ENCODE data around the gene EN2. TPM values are rescaled to one million over a fixed set of nuclear protein-coding genes. Genes with fewer than 3 reads are reported as not detected.

The EN2 gene
- total RNA-seq, 2 experiments from 2014 or later = not detected

- ATAC-seq (ENCODE audit: poor library complexity) (no peak), DNase-seq (no peak)
- Histone ChIP-seq H3K9me3 (ENCODE audit: control insufficient read depth in 1 of 2, insufficient read depth in 1 of 2, low read length in 2 of 2) (peaks cover 0 to 5% of the 10 kb centered on the region in 2 experiments), H3K4me1 (ENCODE audit: insufficient read depth, low read length) (peaks cover 5% of the 10 kb centered on the region), H3K27ac (ENCODE audit: low read depth in 1 of 2, low read length in 2 of 2) (no peak overlapping the region), H3K4me3 (ENCODE audit: low read length) (no peak overlapping the region), H3K36me3 (ENCODE audit: insufficient read depth, low read length) (no peaks in the 10 kb centered on the region), H3K27me3 (ENCODE audit: control insufficient read depth in 1 of 2, insufficient read depth in 2 of 2, low read length in 2 of 2) (peaks cover 22 to 28% of the 10 kb centered on the region in 2 experiments)
- CTCF ChIA-PET = interaction anchor here (0.7 kb wide), 1 partner anchor 103 kb away, joined by 3 read pairs; no protein-coding TSS in a partner anchor
- peaks cover 54% of the 10 kb centered on the region for H3K27me3 Mint-ChIP-seq
- no peak for TF ChIP-seq CTCF (IDR thresholded peaks at IDR 0.05)
- no peak overlapping the region for H3K27ac Mint-ChIP-seq
- intact Hi-C loops (cut with DNase I, micrococcal nuclease) = no loop called here
- H3K4me3 Mint-ChIP-seq = no peak overlapping the region
- H3K9me3 Mint-ChIP-seq = no peaks in the 10 kb centered on the region
- peaks cover 4% of the 10 kb centered on the region for H3K4me1 Mint-ChIP-seq (ENCODE audit: low read depth)
- POLR2A ChIA-PET = no interaction called here
- H3K36me3 Mint-ChIP-seq (ENCODE audit: low read depth) = no peaks in the 10 kb centered on the region
Observed at GRCh38 chr7:155496267-155497005, 38.5 kb downstream of the EN2 start.

GRCh38 chr7:155497149-155497901 is 39.4 kb downstream of the EN2 start:
- intact Hi-C loops (cut with DNase I, micrococcal nuclease) = no loop called here
- Mint-ChIP-seq H3K27me3 (peaks cover 62% of the 10 kb centered on the region), H3K4me3 (no peak overlapping the region), H3K27ac (no peak overlapping the region), H3K36me3 (ENCODE audit: low read depth) (no peaks in the 10 kb centered on the region), H3K9me3 (no peaks in the 10 kb centered on the region), H3K4me1 (ENCODE audit: low read depth) (no peaks in the 10 kb centered on the region)
- ATAC-seq (ENCODE audit: poor library complexity) = no peak
- POLR2A ChIA-PET = no interaction called here
- H3K4me1 ChIP-seq (ENCODE audit: insufficient read depth, low read length) = no peaks in the 10 kb centered on the region
- no peaks in the 10 kb centered on the region for H3K9me3 ChIP-seq (ENCODE audit: control insufficient read depth in 1 of 2, insufficient read depth in 1 of 2, low read length in 2 of 2)
- peaks cover 25 to 35% of the 10 kb centered on the region in 2 experiments for H3K27me3 ChIP-seq (ENCODE audit: control insufficient read depth in 1 of 2, insufficient read depth in 2 of 2, low read length in 2 of 2)
- H3K27ac ChIP-seq (ENCODE audit: low read depth in 1 of 2, low read length in 2 of 2) = no peak overlapping the region
- no peak for DNase-seq
- no peaks in the 10 kb centered on the region for H3K36me3 ChIP-seq (ENCODE audit: insufficient read depth, low read length)
- CTCF ChIA-PET = no interaction called here
- no peak overlapping the region for H3K4me3 ChIP-seq (ENCODE audit: low read length)
- no peak for TF ChIP-seq CTCF (IDR thresholded peaks at IDR 0.05)

GRCh38 chr7:155505422-155505793 is 47.5 kb downstream of the EN2 start:
- Mint-ChIP-seq H3K9me3 (peaks cover 3% of the 10 kb centered on the region), H3K4me1 (ENCODE audit: low read depth) (peaks cover 30% of the 10 kb centered on the region), H3K27ac (no peak overlapping the region), H3K36me3 (ENCODE audit: low read depth) (no peaks in the 10 kb centered on the region), H3K27me3 (peaks cover 96% of the 10 kb centered on the region), H3K4me3 (no peak overlapping the region)
- H3K4me3 ChIP-seq (ENCODE audit: low read length) = no peak overlapping the region
- DNase-seq (no peak), ATAC-seq (ENCODE audit: poor library complexity) (no peak)
- H3K36me3 ChIP-seq (ENCODE audit: insufficient read depth, low read length) = no peaks in the 10 kb centered on the region
- H3K9me3 ChIP-seq (ENCODE audit: control insufficient read depth in 1 of 2, insufficient read depth in 1 of 2, low read length in 2 of 2) = peaks cover 0 to 11% of the 10 kb centered on the region in 2 experiments
- H3K4me1 ChIP-seq (ENCODE audit: insufficient read depth, low read length) = peaks cover 14% of the 10 kb centered on the region
- POLR2A ChIA-PET = no interaction called here
- peaks cover 65 to 92% of the 10 kb centered on the region in 2 experiments for H3K27me3 ChIP-seq (ENCODE audit: control insufficient read depth in 1 of 2, insufficient read depth in 2 of 2, low read length in 2 of 2)
- no peak overlapping the region for H3K27ac ChIP-seq (ENCODE audit: low read depth in 1 of 2, low read length in 2 of 2)
- CTCF ChIA-PET = no interaction called here
- TF ChIP-seq CTCF (IDR thresholded peaks at IDR 0.05) = no peak
- intact Hi-C loops (cut with DNase I, micrococcal nuclease) = loop anchor here in 1 of 2 experiments (10.0 kb wide), 1 partner anchor 131 kb away; no protein-coding TSS in a partner anchor

Measured in CD4-positive, alpha-beta T cell (primary cell).